ENCODE data around the gene RICTOR. TPM values are rescaled to one million over a fixed set of nuclear protein-coding genes. Genes with fewer than 3 reads are reported as not detected.

RICTOR gene
- total and polyA plus RNA-seq, 2 of the 4 experiments (the other 2 are of a cell fraction): 4.1 to 35.7 TPM

GRCh38 chr5:38923661-38924451 is 150.3 kb downstream of the RICTOR start:
- Histone ChIP-seq H4K5ac (ENCODE audit: low read depth, low read length) (no peak overlapping the region), H4K20me1 (ENCODE audit: insufficient read depth, low read length) (peaks cover 21% of the 10 kb centered on the region), H3K27me3 (ENCODE audit: control insufficient read depth, insufficient read depth, low read length) (no peaks in the 10 kb centered on the region), H3K79me1 (ENCODE audit: low read depth in 1 of 2, low read length in 2 of 2) (peaks cover 4 to 24% of the 10 kb centered on the region in 2 experiments; a peak in 2 of 4 replicates), H4K91ac (ENCODE audit: insufficient read depth, low read depth, low read length) (no peak overlapping the region), H3K23ac (ENCODE audit: low read depth, low read length) (0 out of 2 replicates have a peak overlapping the region, but pooled peaks have one; percentile 17), H3K9me3 (ENCODE audit: control insufficient read depth, insufficient read depth, low read length) (no peaks in the 10 kb centered on the region), H3K56ac (ENCODE audit: extremely low read depth, insufficient read depth, low read length) (no peak overlapping the region), H2BK15ac (ENCODE audit: low read depth, low read length) (no peak overlapping the region), H3K4me1 (ENCODE audit: control insufficient read depth, insufficient read depth, low read length) (peaks cover 15% of the 10 kb centered on the region), H4K8ac (ENCODE audit: low read depth in 2 of 2, low read length in 2 of 2) (no peak overlapping the region), H3K14ac (replicated peaks; ENCODE audit: low read depth, low read length) (0 out of 2 replicates have a peak overlapping the region, but pooled peaks have one; percentile 26), H2AK9ac (replicated peaks; ENCODE audit: low read depth, low read length, poor library complexity) (no peak overlapping the region), H3K9ac (ENCODE audit: low read depth, low read length) (0 out of 2 replicates have a peak overlapping the region, but pooled peaks have one; percentile 33), H2AFZ (replicated peaks; ENCODE audit: low read length, poor library complexity) (no peak overlapping the region), H2AK5ac (ENCODE audit: low read depth, low read length) (0 out of 2 replicates have a peak overlapping the region, but pooled peaks have one; percentile 3), H2BK20ac (ENCODE audit: low read depth, low read length) (no peak overlapping the region), H3K9me1 (ENCODE audit: insufficient read depth, low read length) (peaks cover 6% of the 10 kb centered on the region), H3K4me3 (ENCODE audit: insufficient read depth, low read depth, low read length) (no peak overlapping the region), H3K18ac (ENCODE audit: low read depth, low read length) (peak overlapping the region; percentile 37; the same call in 1 of the 2 replicates), H3K4me2 (ENCODE audit: low read depth, low read length) (peak overlapping the region; percentile 21; the same call in 1 of the 2 replicates), H3K4ac (ENCODE audit: low read depth, low read length) (no peak overlapping the region), H2BK5ac (ENCODE audit: low read depth, low read length, poor library complexity, severe bottlenecking) (peak overlapping the region; percentile 55), H3K27ac (ENCODE audit: insufficient read depth, low read length) (peak overlapping the region; percentile 55; the same call in 1 of the 2 replicates), H2BK120ac (ENCODE audit: low read depth, low read length) (no peak overlapping the region), H3K36me3 (ENCODE audit: control insufficient read depth, insufficient read depth, low read length) (peaks cover 54% of the 10 kb centered on the region)
- in situ Hi-C loops (cut with MboI; ENCODE audit: low sequenced_read_pairs): no loop called here
- ChIA-PET POLR2A (ENCODE audit: unreplicated experiment) (interaction anchor here (0.6 kb wide), 1 partner anchor 139 kb away, joined by 3 read pairs; no protein-coding TSS in a partner anchor), CTCF (interaction anchor here (0.6 to 0.7 kb wide), 3 partner anchors 15 to 1165 kb away, joined by 3 read pairs; no protein-coding TSS in a partner anchor)
- BruUV-seq (replicated peaks): no TSS peak
- intact Hi-C loops (cut with micrococcal nuclease): loop anchor here (5.0 to 10.0 kb wide), 3 partner anchors 87 to 482 kb away; partner anchors contain the start of gene LIFR
- ATAC-seq (ENCODE audit: low read depth) (peak; percentile 27), DNase-seq (peak; percentile 31)
- no CpG with 5 or more reads among the region's 3 CpGs for WGBS, 2 experiments (ENCODE audit: extremely low coverage in 2 of 2, insufficient read length in 1 of 2)
- TF ChIP-seq SMC3 (IDR thresholded peaks at IDR 0.05; ENCODE audit: low read depth, low read length): no peak
- peak; percentile 66 for TF ChIP-seq CEBPB (IDR thresholded peaks at IDR 0.05; ENCODE audit: low read depth, low read length)
- dilution Hi-C loops (cut with HindIII; ENCODE audit: low sequenced_read_pairs, unreplicated experiment): no loop called here
